Stomach smooth muscle (tissue), 2 donors: ENCODE data around the gene TAMALIN.

Source experiments
- H3K27ac ChIP-seq: one replicate; pipeline ENCODE4 v1.7.0; 2013; ENCODE audit warnings: mild to moderate bottlenecking, low read length, inconsistent platforms
- H3K27me3 ChIP-seq, 2 donors: one replicate each; pipeline ENCODE4 v1.7.0; 2013; ENCODE audit warnings: low read length in 2 of 2; ENCODE audit not compliant: insufficient read depth in 2 of 2, control insufficient read depth in 1 of 2
- H3K36me3 ChIP-seq, 2 donors: one replicate each; pipeline ENCODE4 v1.7.0; 2013; ENCODE audit warnings: low read length in 2 of 2; ENCODE audit not compliant: control insufficient read depth in 2 of 2, insufficient read depth in 2 of 2
- H3K4me1 ChIP-seq: one replicate; pipeline ENCODE4 v1.7.0; 2013; ENCODE audit warnings: low read length; ENCODE audit not compliant: control insufficient read depth, insufficient read depth
- H3K4me3 ChIP-seq, 2 donors: one replicate each; pipeline ENCODE4 v1.7.0; 2013; ENCODE audit warnings: low read length in 2 of 2
- H3K9ac ChIP-seq, 2 donors: one replicate each; pipeline ENCODE4 v1.7.0; 2013; ENCODE audit warnings: low read length in 2 of 2, mild to moderate bottlenecking in 1 of 2
- H3K9me3 ChIP-seq, 2 donors: one replicate each; pipeline ENCODE4 v1.7.0; 2013; ENCODE audit warnings: low read length in 2 of 2; ENCODE audit not compliant: control insufficient read depth in 2 of 2
- donor health status: healthy.
- donor health status: Pancreatic carcinoma.

Gene TAMALIN

DNA sequence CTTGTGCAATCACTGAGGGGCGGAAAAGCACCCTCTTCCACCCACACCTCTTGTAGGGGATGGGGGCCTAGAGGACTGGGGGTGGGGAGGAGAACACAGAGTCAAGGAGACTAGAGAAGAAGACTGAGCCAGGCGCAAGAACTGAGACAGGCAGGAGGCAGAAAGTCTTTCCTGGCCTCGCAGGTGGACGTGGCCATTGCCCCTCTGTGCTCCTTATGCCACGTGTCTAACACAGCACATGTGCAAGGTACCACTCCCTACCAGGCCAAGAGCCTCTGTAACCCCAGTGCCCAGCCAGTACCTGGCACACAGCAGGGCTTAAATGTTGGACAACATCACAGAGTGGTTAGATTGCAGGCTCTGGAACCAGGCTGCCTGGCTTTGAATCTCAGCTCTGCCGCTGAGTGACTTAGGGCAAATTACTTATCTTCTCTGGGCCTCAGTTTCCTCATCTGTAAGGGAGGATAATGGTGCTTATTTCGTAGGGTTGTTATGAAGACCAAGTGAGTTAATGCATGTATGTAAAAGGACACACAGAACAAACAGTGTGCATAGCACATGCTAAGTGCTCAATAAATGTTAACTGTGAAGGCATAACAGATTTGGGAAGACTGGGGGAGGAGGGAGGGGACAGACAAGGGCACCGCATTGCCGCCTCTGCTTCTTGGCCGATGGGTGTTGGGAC is 1.4 kb upstream of the TAMALIN start:
- no peak overlapping the region for H3K4me3 ChIP-seq
- H3K27ac ChIP-seq = no peak overlapping the region
- peaks cover 19 to 24% of the 10 kb centered on the region in 2 donors for H3K27me3 ChIP-seq
- no peak overlapping the region for H3K9ac ChIP-seq
- H3K9me3 ChIP-seq = no peaks in the 10 kb centered on the region
- H3K4me1 ChIP-seq = peaks cover 24% of the 10 kb centered on the region
- H3K36me3 ChIP-seq = no peaks in the 10 kb centered on the region

DNA sequence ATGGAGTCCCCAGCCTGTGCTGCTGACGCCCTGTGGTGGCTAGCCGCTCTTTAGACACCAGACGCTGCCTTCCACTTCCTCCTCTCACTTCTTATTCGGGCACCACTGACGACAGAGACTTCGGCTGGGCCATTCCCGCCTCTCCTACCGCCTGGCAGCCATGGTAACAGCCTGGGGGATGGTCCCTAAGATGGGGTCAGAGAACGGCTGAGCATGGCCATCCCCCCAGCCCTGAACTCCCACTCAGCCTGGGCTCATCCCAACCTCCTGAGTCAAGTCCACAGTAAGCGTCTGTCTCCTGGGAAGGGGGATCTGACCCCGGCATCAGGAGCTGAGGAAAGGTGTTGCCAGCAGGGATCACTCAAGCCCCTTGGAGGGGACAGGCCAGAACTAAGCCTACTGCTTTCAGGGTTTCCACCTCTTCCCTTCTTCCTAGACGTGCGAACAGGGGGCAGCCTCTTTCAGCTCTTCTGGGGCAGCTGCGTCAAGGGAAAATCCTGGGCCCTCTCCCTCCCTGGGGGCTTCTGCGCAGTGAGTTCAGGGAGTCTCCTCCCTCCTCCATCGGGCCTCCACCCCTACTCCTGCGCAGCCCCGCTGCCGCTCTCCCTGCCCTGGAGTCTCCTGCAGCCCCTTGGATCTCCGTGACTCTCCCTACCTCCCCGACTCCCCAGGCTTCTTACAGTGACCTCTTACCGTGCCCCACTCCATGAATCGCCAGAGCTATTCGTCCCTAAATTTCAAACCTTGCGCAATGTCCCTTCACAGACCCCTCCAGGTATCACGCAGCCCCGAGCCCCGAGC is 643 bp upstream of the TAMALIN start:
- peak overlapping the region in 1 of 2 donors; percentile 47 for H3K4me3 ChIP-seq
- no peak overlapping the region for H3K27ac ChIP-seq
- no peak overlapping the region for H3K9ac ChIP-seq
- peaks cover 19 to 24% of the 10 kb centered on the region in 2 donors for H3K27me3 ChIP-seq
- no peaks in the 10 kb centered on the region for H3K9me3 ChIP-seq
- peaks cover 32% of the 10 kb centered on the region for H3K4me1 ChIP-seq
- H3K36me3 ChIP-seq = no peaks in the 10 kb centered on the region

DNA sequence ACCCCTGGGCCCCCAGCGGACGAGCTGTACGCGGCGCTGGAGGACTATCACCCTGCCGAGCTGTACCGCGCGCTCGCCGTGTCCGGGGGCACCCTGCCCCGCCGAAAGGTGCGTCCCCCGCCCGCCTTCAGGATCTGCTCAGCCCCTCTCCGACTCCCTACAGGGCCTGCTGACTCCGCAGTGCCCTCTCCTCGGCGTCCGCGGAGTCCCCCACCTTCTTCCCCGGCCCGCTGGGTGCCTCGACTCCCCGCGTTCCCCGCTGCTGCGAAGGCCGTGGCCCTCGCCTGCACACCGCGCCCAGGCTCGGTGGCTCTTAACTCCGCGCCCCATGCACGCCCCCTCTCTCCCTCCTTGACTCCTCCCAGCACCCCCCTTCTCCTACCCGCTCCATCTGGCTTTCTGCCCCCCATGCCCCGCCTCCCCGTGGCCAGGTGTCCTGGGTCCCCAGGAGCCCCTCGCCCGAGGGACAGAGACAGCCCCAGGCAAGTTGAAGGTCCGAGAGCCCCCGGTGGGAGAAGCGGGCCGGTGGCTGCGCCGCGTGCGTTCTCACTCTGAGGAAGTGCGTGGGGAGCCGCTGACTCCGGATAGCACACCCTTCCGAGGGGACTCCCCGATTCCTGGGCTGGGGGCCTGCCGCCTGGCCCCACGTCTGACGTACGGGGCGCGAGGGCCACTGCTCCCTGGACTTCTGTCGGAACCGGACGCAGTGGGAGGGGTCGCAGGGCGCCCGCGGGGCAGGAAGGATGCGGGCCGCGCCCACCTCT is 594 bp downstream of the TAMALIN start:
- H3K4me1 ChIP-seq = peaks cover 36% of the 10 kb centered on the region
- H3K4me3 ChIP-seq = peak overlapping the region; percentile 60 to 72
- no peaks in the 10 kb centered on the region for H3K9me3 ChIP-seq
- peaks cover 19 to 24% of the 10 kb centered on the region in 2 donors for H3K27me3 ChIP-seq
- H3K9ac ChIP-seq = peak overlapping the region; percentile 48 to 55
- no peaks in the 10 kb centered on the region for H3K36me3 ChIP-seq
- peak overlapping the region; percentile 67 for H3K27ac ChIP-seq

DNA sequence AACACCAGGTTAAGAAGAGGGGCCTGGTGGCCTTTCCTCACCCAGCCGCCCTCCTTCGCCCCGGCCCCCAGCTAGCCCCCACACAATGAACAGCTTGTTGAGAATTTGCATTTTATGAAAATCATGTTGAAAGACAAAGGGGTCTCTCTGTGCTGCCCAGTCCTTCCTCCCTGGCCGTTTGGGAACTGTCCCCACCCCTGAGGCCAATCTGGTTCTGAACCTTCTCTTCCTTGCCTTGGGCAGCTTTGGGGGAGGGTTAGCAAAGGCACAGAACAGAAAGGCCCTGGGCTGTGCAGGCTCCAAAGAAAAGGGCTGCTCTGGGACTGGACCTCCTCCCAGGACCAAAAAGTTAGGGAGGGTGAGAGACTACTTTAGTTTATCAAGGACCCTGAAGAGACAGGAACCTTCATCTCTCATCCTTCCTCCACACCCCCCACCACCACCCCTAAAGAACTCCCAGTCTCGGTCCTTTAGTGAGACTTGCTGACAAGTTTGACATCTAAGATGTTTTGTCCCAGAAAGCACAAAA is 1.3 kb downstream of the TAMALIN start:
- H3K36me3 ChIP-seq = no peaks in the 10 kb centered on the region
- H3K4me1 ChIP-seq = peaks cover 36% of the 10 kb centered on the region
- peak overlapping the region; percentile 67 for H3K27ac ChIP-seq
- H3K4me3 ChIP-seq = peak overlapping the region; percentile 46 to 72
- no peaks in the 10 kb centered on the region for H3K9me3 ChIP-seq
- H3K9ac ChIP-seq = peak overlapping the region; percentile 13 to 36
- peaks cover 19 to 24% of the 10 kb centered on the region in 2 donors for H3K27me3 ChIP-seq

DNA sequence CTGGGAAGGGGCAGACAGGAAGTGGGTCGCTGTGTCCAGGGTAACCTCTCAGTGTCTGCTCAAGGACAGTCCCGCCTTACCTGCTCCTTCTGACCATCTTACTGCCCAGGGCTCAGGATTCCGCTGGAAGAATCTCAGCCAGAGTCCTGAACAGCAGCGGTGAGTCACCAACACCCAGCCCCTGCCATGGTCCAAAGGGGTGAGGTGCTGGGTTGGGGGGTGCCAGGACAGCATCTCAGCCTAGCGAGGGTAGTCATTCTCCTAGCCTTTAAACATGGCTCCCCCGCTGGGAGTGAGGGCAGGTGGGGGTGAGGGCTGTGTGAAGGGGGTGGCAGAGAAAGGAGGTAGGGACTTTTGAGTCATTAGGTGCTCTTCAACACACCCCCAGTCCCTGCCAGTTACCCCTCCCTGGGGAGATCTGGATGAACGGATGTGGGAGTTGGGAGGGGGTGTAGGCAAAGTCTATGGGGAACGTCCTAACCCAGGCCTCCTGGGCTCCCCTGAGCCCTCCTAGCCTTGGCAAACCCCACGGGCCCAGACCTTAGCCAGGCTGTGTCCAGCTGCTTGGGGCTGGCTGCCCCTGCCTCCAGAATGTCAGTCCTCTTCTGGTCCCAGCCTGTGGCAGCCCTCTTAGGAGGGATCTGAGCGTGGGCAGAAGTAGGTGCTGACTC is 2.5 kb downstream of the TAMALIN start:
- Histone ChIP-seq H3K9ac (no peak overlapping the region), H3K4me3 (peak overlapping the region; percentile 28 to 58), H3K4me1 (peaks cover 36% of the 10 kb centered on the region), H3K36me3 (peaks cover 0 to 3% of the 10 kb centered on the region in 2 donors), H3K27me3 (peaks cover 19 to 24% of the 10 kb centered on the region in 2 donors), H3K27ac (peak overlapping the region; percentile 67), H3K9me3 (no peaks in the 10 kb centered on the region)

DNA sequence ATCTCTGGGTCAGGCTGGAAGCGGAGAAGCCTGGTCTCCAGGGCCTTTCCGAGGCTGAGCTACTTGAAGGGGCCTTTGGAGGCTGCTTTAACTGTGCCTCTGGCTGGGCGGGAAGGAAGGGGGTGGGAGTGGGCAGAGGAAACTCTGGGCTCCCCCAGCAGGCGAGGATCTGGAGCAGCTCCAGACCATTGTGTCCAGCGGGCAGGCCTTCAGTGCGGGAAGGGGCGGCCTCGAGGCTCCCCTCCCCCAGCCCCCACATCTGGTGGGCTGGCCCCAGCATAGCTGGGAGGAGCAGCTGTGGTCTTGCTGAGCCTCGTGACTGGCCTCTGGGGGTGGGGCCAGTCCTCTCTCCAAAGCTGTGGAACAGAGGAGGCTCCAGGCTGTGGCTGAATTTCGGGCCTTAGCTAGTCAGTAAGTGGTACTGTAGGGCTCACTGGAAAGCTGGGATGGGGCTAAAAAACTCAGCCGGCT is 3.4 kb downstream of the TAMALIN start:
- H3K27me3 ChIP-seq = peaks cover 14 to 24% of the 10 kb centered on the region in 2 donors
- no peak overlapping the region for H3K9ac ChIP-seq
- H3K27ac ChIP-seq = peak overlapping the region; percentile 67
- peaks cover 35% of the 10 kb centered on the region for H3K4me1 ChIP-seq
- no peaks in the 10 kb centered on the region for H3K9me3 ChIP-seq
- peaks cover 0 to 4% of the 10 kb centered on the region in 2 donors for H3K36me3 ChIP-seq
- peak overlapping the region in 1 of 2 donors; percentile 49 for H3K4me3 ChIP-seq

DNA sequence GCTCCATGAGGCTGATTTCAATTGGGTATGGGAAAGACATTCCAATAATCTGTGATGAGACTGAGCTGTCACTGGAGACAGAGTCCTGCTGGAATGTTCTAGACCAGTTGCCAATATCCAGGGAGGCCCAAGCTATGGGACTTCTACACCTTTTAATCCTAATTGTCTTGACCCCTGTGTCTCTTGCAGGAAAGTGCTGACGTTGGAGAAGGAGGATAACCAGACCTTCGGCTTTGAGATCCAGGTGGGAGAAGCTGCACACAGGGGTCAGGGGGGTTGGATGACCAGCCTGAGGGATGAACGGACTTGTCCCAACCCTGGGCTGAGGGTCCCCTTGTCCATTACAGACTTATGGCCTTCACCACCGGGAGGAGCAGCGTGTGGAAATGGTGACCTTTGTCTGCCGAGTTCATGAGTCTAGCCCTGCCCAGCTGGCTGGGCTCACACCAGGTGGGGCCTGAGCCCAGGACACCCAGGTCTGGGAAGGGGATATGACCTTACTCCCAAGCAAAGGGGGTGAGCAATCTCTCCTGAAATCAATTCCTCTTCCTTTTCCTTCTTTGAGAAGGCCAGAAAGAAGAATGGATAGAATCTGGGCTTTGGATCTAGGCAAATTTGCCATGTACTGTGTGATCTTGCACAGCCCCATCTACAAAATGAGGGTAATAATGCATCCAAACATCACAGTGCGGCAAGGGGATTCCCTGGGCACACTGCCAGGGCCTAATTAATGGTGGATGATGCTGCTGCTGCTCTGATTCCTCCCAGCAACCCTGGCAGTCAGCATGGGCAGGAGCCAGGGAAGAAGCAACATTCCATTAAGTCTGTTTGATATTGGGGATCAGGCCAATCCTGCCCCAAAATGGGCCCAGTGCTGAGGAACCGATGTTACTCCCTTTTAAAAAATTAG is 4.2 kb downstream of the TAMALIN start:
- H3K9ac ChIP-seq = peak overlapping the region in 1 of 2 donors; percentile 9
- no peaks in the 10 kb centered on the region for H3K9me3 ChIP-seq
- H3K4me1 ChIP-seq = peaks cover 34% of the 10 kb centered on the region
- H3K4me3 ChIP-seq = peak overlapping the region in 1 of 2 donors; percentile 49
- peaks cover 0 to 4% of the 10 kb centered on the region in 2 donors for H3K36me3 ChIP-seq
- peak overlapping the region; percentile 37 for H3K27ac ChIP-seq
- peaks cover 7 to 16% of the 10 kb centered on the region in 2 donors for H3K27me3 ChIP-seq

DNA sequence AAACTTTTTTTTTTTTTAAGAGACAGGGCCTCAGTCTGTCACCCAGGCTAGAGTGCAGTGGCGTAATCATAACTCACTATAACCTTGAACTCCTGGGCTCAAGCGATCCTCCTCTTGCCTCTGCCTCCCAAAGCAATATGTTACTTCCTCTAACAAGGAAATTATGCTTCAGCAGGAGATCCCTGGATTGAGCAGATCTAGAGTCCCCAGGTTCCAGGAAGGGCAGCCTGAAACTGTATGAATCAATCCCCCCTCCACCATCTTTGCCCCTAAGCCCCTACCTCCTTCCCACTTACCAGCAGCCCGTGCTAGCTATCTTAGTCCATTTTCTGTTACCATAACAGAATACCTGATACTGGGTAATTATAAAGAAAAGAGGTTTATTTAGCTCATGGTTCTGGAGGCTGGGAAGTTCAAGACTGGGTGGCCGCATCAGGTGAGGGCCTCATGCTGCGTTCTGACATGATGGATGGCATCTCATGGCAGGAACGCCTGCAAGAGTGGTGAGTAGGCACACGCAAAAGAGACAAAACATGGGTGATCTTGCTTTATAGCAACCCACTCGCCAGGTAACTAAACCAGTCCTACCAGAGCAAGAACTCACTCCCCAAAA is 5.0 kb downstream of the TAMALIN start:
- Histone ChIP-seq H3K4me1 (peaks cover 29% of the 10 kb centered on the region), H3K36me3 (peaks cover 0 to 4% of the 10 kb centered on the region in 2 donors), H3K9me3 (no peaks in the 10 kb centered on the region), H3K27ac (no peak overlapping the region), H3K27me3 (peaks cover 2 to 9% of the 10 kb centered on the region in 2 donors), H3K4me3 (no peak overlapping the region), H3K9ac (no peak overlapping the region)

DNA sequence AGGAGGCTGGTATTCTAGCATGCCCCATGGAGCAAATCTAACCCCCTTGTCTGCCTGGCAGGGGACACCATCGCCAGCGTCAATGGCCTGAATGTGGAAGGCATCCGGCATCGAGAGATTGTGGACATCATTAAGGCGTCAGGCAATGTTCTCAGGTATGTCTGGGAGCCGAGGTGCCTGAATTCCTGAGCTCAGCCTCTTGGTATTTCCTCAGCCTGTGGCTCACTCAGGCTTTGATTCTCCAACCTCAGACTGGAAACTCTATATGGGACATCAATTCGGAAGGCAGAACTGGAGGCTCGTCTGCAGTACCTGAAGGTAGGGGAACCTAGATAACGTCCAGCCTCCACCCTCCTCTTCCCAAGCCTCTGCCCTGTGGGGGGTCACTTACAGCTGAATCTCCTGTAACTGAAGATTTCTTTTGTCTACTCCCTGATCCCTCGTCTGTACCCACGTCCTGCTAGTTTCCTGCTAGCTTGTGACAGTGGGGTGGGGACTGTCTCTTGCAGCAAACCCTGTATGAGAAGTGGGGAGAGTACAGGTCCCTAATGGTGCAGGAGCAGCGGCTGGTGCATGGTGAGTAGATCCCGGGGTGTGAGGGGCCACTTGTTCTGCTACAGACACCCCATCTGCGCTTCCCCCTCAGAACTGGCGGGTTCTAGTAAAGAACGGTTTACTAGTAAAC is 7.0 kb downstream of the TAMALIN start:
- peaks cover 0 to 4% of the 10 kb centered on the region in 2 donors for H3K36me3 ChIP-seq
- no peak overlapping the region for H3K27ac ChIP-seq
- H3K4me1 ChIP-seq = peaks cover 19% of the 10 kb centered on the region
- H3K4me3 ChIP-seq = no peak overlapping the region
- no peak overlapping the region for H3K9ac ChIP-seq
- no peaks in the 10 kb centered on the region for H3K27me3 ChIP-seq
- no peaks in the 10 kb centered on the region for H3K9me3 ChIP-seq
